Cardiac fibroblast (primary cell): ENCODE measurements around the gene ADGRL2.
"Not testable (repeated sequence)": the region's sequence is repeated elsewhere in the genome, so short reads cannot be mapped to it uniquely, and the experiment has no call there.

Experiments used
- DNase-seq, 2 donors: peaks; one replicate each; pipeline versions ENCODE4 v3.0.0 to v3.0.0-alpha.2; 2010; ENCODE audit warnings: low read depth in 2 of 2
- H3K4me3 ChIP-seq, 2 donors: replicated peaks in 1 of 2; 1 replicate in 1 of 2; 2 replicates in 1 of 2; pipeline ENCODE4 v1.5.1; 2011; ENCODE audit warnings: low read depth in 2 of 2, low read length in 2 of 2, mild to moderate bottlenecking in 2 of 2, moderate library complexity in 1 of 2
- TF ChIP-seq, protein P1 (sequence below): IDR thresholded peaks from one replicate; pipeline ENCODE4 v1.5.1; 2011; ENCODE audit warnings: low read depth, mild to moderate bottlenecking, low read length, inconsistent platforms

The ADGRL2 gene

DNA sequence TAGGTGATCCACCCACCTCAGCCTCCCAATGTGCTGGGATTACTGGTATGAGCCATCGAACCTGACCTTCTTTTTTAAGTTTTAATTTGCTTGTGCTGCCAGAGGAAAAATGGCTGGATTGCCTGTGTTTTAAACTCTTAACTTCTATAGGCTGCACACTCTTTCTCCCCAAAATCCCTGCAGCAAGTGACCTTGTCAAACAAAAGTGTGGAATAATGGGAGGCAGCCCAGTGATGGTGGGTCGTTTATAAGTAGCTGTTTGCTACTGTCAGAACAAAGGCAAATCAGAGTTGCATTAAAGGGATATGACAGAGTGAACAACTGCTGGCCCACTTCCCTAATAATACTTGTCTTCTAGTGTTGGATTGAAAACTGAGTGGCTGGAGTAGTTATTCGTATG is 74.2 kb downstream of the ADGRL2 start:
- no peak for DNase-seq
- TF ChIP-seq, protein P1, sequence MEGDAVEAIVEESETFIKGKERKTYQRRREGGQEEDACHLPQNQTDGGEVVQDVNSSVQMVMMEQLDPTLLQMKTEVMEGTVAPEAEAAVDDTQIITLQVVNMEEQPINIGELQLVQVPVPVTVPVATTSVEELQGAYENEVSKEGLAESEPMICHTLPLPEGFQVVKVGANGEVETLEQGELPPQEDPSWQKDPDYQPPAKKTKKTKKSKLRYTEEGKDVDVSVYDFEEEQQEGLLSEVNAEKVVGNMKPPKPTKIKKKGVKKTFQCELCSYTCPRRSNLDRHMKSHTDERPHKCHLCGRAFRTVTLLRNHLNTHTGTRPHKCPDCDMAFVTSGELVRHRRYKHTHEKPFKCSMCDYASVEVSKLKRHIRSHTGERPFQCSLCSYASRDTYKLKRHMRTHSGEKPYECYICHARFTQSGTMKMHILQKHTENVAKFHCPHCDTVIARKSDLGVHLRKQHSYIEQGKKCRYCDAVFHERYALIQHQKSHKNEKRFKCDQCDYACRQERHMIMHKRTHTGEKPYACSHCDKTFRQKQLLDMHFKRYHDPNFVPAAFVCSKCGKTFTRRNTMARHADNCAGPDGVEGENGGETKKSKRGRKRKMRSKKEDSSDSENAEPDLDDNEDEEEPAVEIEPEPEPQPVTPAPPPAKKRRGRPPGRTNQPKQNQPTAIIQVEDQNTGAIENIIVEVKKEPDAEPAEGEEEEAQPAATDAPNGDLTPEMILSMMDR: no peak
- no peak overlapping the region for H3K4me3 ChIP-seq

DNA sequence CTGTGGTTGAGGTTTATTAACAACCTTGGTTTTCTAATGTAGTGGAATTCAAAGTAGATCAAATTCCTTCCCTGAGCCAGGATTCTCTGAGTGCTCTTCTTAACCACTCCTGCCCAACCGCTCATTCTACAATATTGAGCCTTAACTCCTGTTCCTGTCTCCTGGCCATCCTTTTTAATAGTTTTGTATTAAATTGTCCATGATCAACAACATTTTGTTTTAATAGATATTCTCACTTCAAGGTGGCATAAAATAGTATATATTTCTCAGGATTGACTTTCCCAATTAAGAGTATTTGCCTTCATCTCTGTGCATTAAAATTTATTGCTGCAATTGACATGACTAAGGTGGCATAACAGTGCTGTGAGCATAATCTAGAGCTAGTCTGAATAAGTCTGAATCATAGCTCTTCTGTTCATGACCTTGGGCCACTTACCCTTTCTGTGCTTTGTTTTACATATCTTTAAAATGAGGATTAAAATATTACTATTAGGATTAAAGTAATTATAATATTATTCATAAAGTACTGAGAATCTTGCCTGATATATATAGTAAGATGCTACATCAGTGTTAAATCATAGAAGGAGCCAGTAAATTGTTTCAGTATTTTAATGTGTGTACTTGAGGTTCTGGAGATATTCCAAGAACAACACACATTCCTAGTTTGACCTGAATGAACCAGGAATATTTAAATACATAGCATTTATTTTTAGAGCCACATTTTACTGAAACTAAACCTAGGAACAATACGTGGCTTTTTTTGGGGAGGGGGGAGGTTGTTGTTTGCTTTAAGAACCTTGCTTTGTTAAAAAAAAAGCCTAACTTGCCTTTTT is 76.4 kb downstream of the ADGRL2 start:
- TF ChIP-seq, protein P1: no peak
- H3K4me3 ChIP-seq: no peak overlapping the region
- peak; percentile 64 to 77 for DNase-seq

DNA sequence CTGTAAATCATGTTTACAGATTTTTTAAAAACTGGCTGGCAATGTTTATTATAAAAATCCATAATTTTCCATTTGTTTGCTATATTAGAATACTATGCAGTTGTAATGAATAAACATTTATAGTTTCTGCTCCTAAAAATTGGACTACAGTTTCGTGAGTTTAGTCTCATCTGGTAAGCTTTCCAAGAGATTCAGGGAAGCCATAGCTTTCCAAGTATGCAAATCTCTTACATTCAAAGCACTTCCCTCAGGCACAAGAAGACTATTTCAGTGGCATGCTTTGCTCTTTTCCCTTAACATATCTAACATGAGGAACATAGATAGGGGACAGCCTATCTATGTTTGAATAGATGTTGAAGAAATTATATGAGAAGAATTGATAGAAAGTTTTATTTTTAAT is 77.2 kb downstream of the ADGRL2 start:
- TF ChIP-seq, protein P1: no peak
- no peak for DNase-seq
- no peak overlapping the region for H3K4me3 ChIP-seq

DNA sequence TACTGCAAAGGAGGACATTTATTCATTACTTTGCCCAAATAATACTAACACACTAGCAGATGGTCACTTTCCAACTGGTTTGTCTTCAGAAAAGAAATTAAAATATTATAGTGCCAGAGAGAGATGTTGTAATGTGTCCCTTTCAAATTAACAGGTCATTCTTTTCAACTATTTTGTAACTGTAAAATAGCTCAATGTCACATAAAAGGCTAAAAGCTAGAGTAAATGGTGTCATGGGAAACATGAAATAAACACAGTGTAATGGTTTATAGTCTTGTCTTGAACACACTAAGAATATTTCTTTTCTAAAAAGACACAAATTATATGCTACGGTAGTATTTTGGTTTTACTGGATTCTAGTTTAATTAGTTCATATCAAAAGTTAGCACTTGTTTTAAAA is 77.8 kb downstream of the ADGRL2 start:
- DNase-seq: no peak
- H3K4me3 ChIP-seq: no peak overlapping the region
- TF ChIP-seq, protein P1: no peak

DNA sequence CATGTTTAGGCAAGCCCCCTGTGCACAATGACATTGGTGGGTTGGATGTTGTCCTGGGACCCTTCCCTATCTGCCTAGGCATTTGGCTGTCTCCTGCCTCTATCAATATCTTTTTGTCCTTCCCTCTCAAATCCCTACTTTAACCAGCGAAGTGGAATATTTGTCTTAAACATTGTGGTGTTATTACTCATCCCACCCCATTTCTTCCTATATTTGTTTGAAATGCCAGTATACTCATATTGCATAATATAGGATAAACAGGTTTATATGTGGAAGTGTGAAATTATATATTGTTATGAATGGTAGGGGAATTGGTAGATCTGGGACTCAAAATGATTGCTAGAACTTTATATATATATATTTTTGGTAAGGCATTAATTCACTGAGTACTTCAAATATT is 80.0 kb downstream of the ADGRL2 start:
- peak in 1 of 2 donors; percentile 19 for DNase-seq
- no peak overlapping the region for H3K4me3 ChIP-seq
- TF ChIP-seq, protein P1: no peak

DNA sequence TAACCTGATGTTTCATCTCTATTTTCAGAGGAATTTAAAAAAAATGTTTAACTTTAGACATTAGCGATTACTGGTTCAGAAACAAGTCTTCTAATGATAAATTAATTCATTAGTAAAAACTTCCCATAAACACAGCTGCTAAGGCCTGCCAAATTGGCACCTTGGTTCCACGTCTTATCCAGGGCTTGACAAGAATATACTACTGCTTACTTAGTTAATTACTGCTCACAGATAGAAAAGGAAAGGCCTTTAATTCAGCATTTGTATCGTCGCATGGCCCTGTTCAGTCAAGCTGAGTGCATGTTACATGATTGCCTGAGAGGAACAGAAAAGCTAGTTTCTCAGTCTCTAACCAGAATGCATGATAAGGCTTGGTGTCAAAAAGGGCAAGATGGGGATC is 84.6 kb downstream of the ADGRL2 start:
- TF ChIP-seq, protein P1: no peak
- no peak for DNase-seq
- no peak overlapping the region for H3K4me3 ChIP-seq

DNA sequence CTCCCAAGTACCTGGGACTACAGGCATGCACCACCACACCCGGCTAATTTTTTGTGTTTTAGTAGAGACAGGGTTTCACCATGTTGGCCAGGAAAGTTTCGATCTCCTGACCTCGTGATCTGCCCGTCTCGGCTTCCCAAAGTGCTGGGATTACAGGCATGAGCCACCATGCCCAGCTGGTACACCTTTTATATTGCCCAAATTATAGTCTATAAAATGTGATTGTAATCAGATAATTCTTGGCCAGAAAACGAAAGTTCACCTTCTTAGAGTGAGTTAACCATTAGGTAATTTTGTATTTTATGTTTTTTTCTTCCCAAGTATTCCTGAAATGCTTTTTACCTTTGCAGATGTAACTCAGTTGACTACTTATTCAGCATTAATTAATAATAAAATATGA is 85.6 kb downstream of the ADGRL2 start:
- H3K4me3 ChIP-seq, DNase-seq: not testable (repeated sequence)
